Heart right ventricle (tissue), 16 donors: Measurements from ENCODE around the gene CSNK1D. TPM values are rescaled to one million over a fixed set of nuclear protein-coding genes. Genes with fewer than 3 reads are reported as not detected.

ENCODE experiments used
- ATAC-seq, 8 donors: fragments of 200-7000 bp; cut with Tn5 transposase; one replicate each; pipeline ENCODE4 v1.9.1; 2020; ENCODE audit warnings: mild to moderate bottlenecking in 8 of 8, moderate library complexity in 8 of 8, moderate number of reproducible peaks in 1 of 8
- DNase-seq, 2 donors: peaks; one replicate each; pipeline ENCODE4 v3.0.0-alpha.2; 2020
- H3K27ac ChIP-seq, 10 donors: fragments of 200-600 bp; sonication (generic) in 2 of 10; one replicate each; pipeline versions ENCODE4 v1.5.0 to v1.8.0; 2020 to 2022; ENCODE audit warnings: mild to moderate bottlenecking in 3 of 10
- H3K27me3 ChIP-seq, 7 donors: fragments of 200-600 bp; one replicate each; pipeline ENCODE4 v1.8.0; 2021 to 2022; ENCODE audit warnings: mild to moderate bottlenecking in 2 of 7
- H3K36me3 ChIP-seq, 9 donors: fragments of 200-600 bp; sonication (generic) in 1 of 9; one replicate each; pipeline versions ENCODE4 v1.5.0 to v1.8.0; 2020 to 2022; ENCODE audit warnings: mild to moderate bottlenecking in 2 of 9
- H3K4me1 ChIP-seq, 9 donors: fragments of 200-600 bp; sonication (generic) in 1 of 9; one replicate each; pipeline versions ENCODE4 v1.5.0 to v1.8.0; 2020 to 2022; ENCODE audit warnings: mild to moderate bottlenecking in 4 of 9
- H3K4me3 ChIP-seq, 10 donors: fragments of 200-600 bp; sonication (generic) in 2 of 10; one replicate each; pipeline versions ENCODE4 v1.5.0 to v1.8.0; 2020 to 2022; ENCODE audit warnings: mild to moderate bottlenecking in 7 of 10, moderate library complexity in 2 of 10
- H3K9me3 ChIP-seq, 11 donors: fragments of 200-600 bp in 10 of 11; sonication (generic) in 2 of 11; one replicate each; pipeline versions ENCODE4 v1.5.0 to v1.8.0; 2013 to 2022; ENCODE audit warnings: mild to moderate bottlenecking in 2 of 11, control low read depth in 1 of 11, moderate library complexity in 1 of 11
- CTCF ChIP-seq, 9 donors: fragments of 200-600 bp; sonication (generic) in 2 of 9; IDR thresholded peaks; one replicate each; pipeline versions ENCODE4 v1.5.0 to v1.8.0; 2021 to 2022; ENCODE audit warnings: antibody characterized with exemption in 9 of 9, mild to moderate bottlenecking in 5 of 9, moderate library complexity in 1 of 9
- WGBS, 2 donors: extraction: QIAGEN DNeasy Blood & Tissue Kit; methylation state at CpG; one replicate each; pipeline ENCODE4 v1.1.7; 2013; ENCODE audit warnings: inconsistent platforms in 1 of 2; 5-methylcytosine and 5-hydroxymethylcytosine counted together
- intact Hi-C, 10 donors: fragments of 100-400 bp; cut with DNase I; formaldehyde crosslinking; loops; one replicate each; pipeline versions ENCODE4 v1.11.1 to v1.14.2; 2022
- polyA plus RNA-seq, 2 donors: library from polyadenylated mRNA; stranded (reverse); fragments of 200-250 nt; gene quantifications; one replicate each; pipeline ENCODE4 v1.2.3, GENCODE V29; 2013
- total RNA-seq, 10 donors: library from RNA; stranded (reverse); fragmentation: NEBNext Ultra II Directional in 3 of 10; extraction: Animal tissue kit (Norgen Biotek cat#: 25700) in 3 of 10; gene quantifications; one replicate each; pipeline versions ENCODE4 v1.2.1 to v1.2.4, GENCODE V29; 2021 to 2023
- donor health status: Arrhythmogenic right ventricular cardiomyopathy.
- donor health status: ischemic (EF 13 %, LVEDD 7.1; RV severe dilation, severe dysfunction).
- donor health status: healthy with polysubstance abuse.
- donor health status: DM: no; HTN: yes; CAD: no.
- donor health status: DM: no; HTN: no; CAD: no.
- donor health status: ischemic (EF 25% LVEDD 6.9; RV normal size, moderate dysfunction).
- donor health status: ischemic (EF 25% LVEDD 5.7; RV mildly dilated, moderate dysfunction).
- donor health status: healthy.
- donor health status: DM: yes; HTN: yes; CAD: no.
- donor health status: Ischemic cardiomyopathy.
- donor health status: ischemic (EF 35%, LVEDD 5.7; RV mildly dilated, moderate dysfunction).
- donor health status: nonischemic (EF 11% LVEDD 7.7; RV severe dilation, severe dysfunction).
- donor health status: DM: yes; HTN: yes; CAD: no.
- donor health status: PGD.
- donor health status: ischemic (EF 29% LVEDD 5.4; RV normal size, mild dysfunction).
- donor health status: nonischemic (EF 23%, LVEDD 6.1; RV moderate dilation, normal function).

The CSNK1D gene
- total and polyA plus RNA-seq, 12 donors = 54.4 to 72.7 (median 66.8) TPM

GRCh38 chr17:82246365-82247181 lies 26.9 kb downstream of the CSNK1D start:
- Histone ChIP-seq H3K4me1 (peaks cover 29 to 77% (median 50%) of the 10 kb centered on the region in 9 donors), H3K36me3 (peaks cover 14 to 94% (median 69%) of the 10 kb centered on the region in 9 donors), H3K4me3 (no peak overlapping the region), H3K9me3 (no peaks in the 10 kb centered on the region), H3K27me3 (no peaks in the 10 kb centered on the region), H3K27ac (peak overlapping the region in 9 of 10 donors; percentile 49 to 80 (median 61))
- no peak for DNase-seq
- peak in 7 of 8 donors; percentile 14 to 49 (median 30) for ATAC-seq
- TF ChIP-seq CTCF (IDR thresholded peaks at IDR 0.05) = no peak
- WGBS, 2 donors = 37 to 52% methylated on average over 27 of the region's 27 CpGs
- intact Hi-C loops = loop anchor here in 4 of 10 donors (10.0 kb wide), 2 partner anchors 48 to 78 kb away; no protein-coding TSS in a partner anchor

- TF ChIP-seq CTCF (IDR thresholded peaks at IDR 0.05) = no peak
- intact Hi-C loops = loop anchor here in 4 of 10 donors (10.0 kb wide), 2 partner anchors 49 to 79 kb away; no protein-coding TSS in a partner anchor
- WGBS, 2 donors = 94 to 97% methylated on average over 5 of the region's 5 CpGs
- peaks cover 35 to 81% (median 56%) of the 10 kb centered on the region in 9 donors for H3K4me1 ChIP-seq
- H3K27ac ChIP-seq = peak overlapping the region in 9 of 10 donors; percentile 49 to 80 (median 61)
- H3K4me3 ChIP-seq = no peak overlapping the region
- peaks cover 11 to 89% (median 63%) of the 10 kb centered on the region in 9 donors for H3K36me3 ChIP-seq
- DNase-seq (no peak), ATAC-seq (no peak)
- H3K9me3 ChIP-seq = no peaks in the 10 kb centered on the region
- no peaks in the 10 kb centered on the region for H3K27me3 ChIP-seq
Measured at GRCh38 chr17:82246040-82246364, 27.5 kb downstream of the CSNK1D start.

DNA sequence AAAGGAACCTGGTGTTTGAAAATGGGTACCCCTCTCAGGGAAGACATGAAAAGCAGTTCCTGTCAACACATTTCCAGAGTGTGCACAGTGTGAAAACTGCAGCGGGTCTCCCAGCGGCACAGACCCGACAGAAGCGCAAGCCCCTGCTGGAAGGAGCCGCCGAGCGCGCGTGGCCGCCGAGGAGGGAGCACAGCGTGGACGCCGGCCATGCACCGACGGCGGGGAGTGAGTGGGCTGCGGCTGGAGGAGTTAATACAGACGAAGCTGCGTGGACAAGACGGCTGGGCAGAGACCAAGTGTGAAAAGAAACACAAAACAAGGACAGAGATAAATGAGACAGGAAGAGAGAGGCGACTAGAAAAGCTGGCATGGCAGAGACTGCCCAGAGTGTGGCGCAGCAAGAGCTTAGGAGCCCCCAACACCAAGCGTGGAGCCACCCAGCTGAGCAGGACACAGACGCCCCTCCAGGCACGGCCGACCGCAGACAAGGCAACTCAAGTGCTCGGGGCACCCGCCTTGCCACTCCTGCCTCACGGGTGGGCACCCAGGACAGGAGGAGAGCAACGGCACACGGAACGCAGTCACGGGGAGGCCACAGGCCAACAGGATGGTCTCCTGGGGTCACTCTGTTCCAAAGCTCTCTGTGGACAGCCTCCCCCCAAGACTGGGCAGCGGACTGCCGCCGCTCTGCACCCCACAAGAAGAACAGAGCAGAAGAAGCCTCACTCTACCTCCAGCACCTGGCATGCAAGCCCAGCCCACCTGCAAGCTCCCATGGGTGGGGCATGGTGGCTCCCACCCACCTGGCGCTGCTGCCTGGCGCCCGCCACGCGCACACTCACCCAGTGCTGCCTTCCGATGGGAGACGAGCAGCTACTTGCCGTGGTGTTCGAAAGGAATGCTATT lies 28.1 kb downstream of the CSNK1D start:
- Histone ChIP-seq H3K4me3 (no peak overlapping the region), H3K4me1 (peaks cover 41 to 81% (median 61%) of the 10 kb centered on the region in 9 donors), H3K27me3 (no peaks in the 10 kb centered on the region), H3K27ac (peak overlapping the region in 3 of 10 donors; percentile 61 to 80 (median 75)), H3K36me3 (peaks cover 8 to 83% (median 58%) of the 10 kb centered on the region in 9 donors), H3K9me3 (no peaks in the 10 kb centered on the region)
- ATAC-seq (no peak), DNase-seq (no peak)
- intact Hi-C loops = loop anchor here in 4 of 10 donors (10.0 kb wide), 2 partner anchors 49 to 79 kb away; no protein-coding TSS in a partner anchor
- no peak for TF ChIP-seq CTCF (IDR thresholded peaks at IDR 0.05)
- 83 to 86% methylated on average over 47 of the region's 47 CpGs for WGBS, 2 donors
